GM10847 (cell line): ENCODE results near the gene USP31.

ENCODE experiments used
- POLR2A ChIP-seq: IDR thresholded peaks from 2 replicates; pipeline ENCODE4 v1.6.1; 2011; ENCODE audit not compliant: insufficient read length; ENCODE audit errors: extremely low read depth

Gene USP31

GRCh38 chr16:23089111-23089510, 60.1 kb downstream of the USP31 start:
- TF ChIP-seq POLR2A: no peak

GRCh38 chr16:23088018-23088417, 61.2 kb downstream of the USP31 start:
- TF ChIP-seq POLR2A: no peak

- no peak for TF ChIP-seq POLR2A
Observed at GRCh38 chr16:23085949-23086348, 63.3 kb downstream of the USP31 start.

GRCh38 chr16:23082161-23082788, 67.0 kb downstream of the USP31 start:
- no peak for TF ChIP-seq POLR2A

- TF ChIP-seq POLR2A: no peak
Observed at GRCh38 chr16:23081675-23082119, 67.6 kb downstream of the USP31 start.

GRCh38 chr16:23080747-23081146, 68.5 kb downstream of the USP31 start:
- TF ChIP-seq POLR2A: no peak

- TF ChIP-seq POLR2A: no peak
Observed at GRCh38 chr16:23080329-23080728, 68.9 kb downstream of the USP31 start.

- TF ChIP-seq POLR2A: no peak
Observed at GRCh38 chr16:23079675-23080301, 69.5 kb downstream of the USP31 start.

GRCh38 chr16:23074423-23074822, 74.8 kb downstream of the USP31 start:
- no peak for TF ChIP-seq POLR2A

- TF ChIP-seq POLR2A: no peak
Observed at GRCh38 chr16:23072769-23073549, 76.3 kb downstream of the USP31 start.

GRCh38 chr16:23072084-23072599, 77.1 kb downstream of the USP31 start:
- TF ChIP-seq POLR2A: no peak

- no peak for TF ChIP-seq POLR2A
Observed at GRCh38 chr16:23071196-23072083, 77.8 kb downstream of the USP31 start.

GRCh38 chr16:23069844-23070243, 79.4 kb downstream of the USP31 start:
- no peak for TF ChIP-seq POLR2A

GRCh38 chr16:23068079-23068736, 81.0 kb downstream of the USP31 start:
- no peak for TF ChIP-seq POLR2A
